ENCODE measurements around the gene RASGRP3. TPM values are rescaled to one million over a fixed set of nuclear protein-coding genes. Genes with fewer than 3 reads are reported as not detected.

RASGRP3 gene
- total and polyA plus RNA-seq, 2 donors (not counting 3 experiments of a cell fraction or from before 2014, with no cell fraction given): 16.0 to 39.6 TPM

DNA sequence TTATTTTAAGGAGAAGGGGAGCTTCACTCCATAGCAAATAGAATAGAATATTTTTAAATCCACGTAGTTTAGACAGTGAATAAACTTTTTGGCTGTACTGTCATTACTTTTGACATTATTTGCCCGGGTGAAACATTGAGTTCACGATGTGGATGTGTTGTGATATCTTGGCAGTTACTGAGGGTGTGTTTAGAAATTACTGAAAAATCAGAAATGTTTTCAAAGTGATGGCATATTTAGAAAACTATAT, 123.4 kb downstream of the RASGRP3 start:
- Histone ChIP-seq H3K9me3 (replicated peaks; ENCODE audit: control insufficient read depth, insufficient read depth, low read length) (no peaks in the 10 kb centered on the region), H2AFZ (ENCODE audit: low read depth, low read length) (peak overlapping the region; percentile 83), H3K4me2 (ENCODE audit: insufficient read depth, low read length) (peak overlapping the region; percentile 66), H3K79me2 (ENCODE audit: control insufficient read depth, insufficient read depth, low read length) (peaks cover 26% of the 10 kb centered on the region), H3K4me1 (ENCODE audit: control insufficient read depth, extremely low read depth, insufficient read depth, low read length) (peaks cover 19% of the 10 kb centered on the region), H4K20me1 (replicated peaks; ENCODE audit: control insufficient read depth, extremely low read depth, insufficient read depth, low read length) (no peaks in the 10 kb centered on the region), H3K9ac (replicated peaks; ENCODE audit: extremely low read depth, insufficient read depth, low read length) (no peak overlapping the region), H3K9me1 (replicated peaks; ENCODE audit: control insufficient read depth, extremely low read depth, insufficient read depth, low read length) (no peaks in the 10 kb centered on the region), H3K4me3 (replicated peaks in 1 of 3; ENCODE audit: insufficient read depth in 1 of 3, low read depth in 1 of 3, low read length in 3 of 3) (peak overlapping the region; percentile 6 to 53 (median 53)), H3K36me3 (ENCODE audit: control insufficient read depth in 2 of 2, extremely low read depth in 1 of 2, insufficient read depth in 2 of 2, low read length in 2 of 2) (peaks cover 0 to under 1% of the 10 kb centered on the region in 2 experiments), H3K27me3 (ENCODE audit: control insufficient read depth in 2 of 2, insufficient read depth in 2 of 2, low read length in 2 of 2) (peaks cover 0 to 4% of the 10 kb centered on the region in 2 experiments), H3K27ac (ENCODE audit: insufficient read depth, low read depth, low read length) (no peak overlapping the region)
- CTCF ChIA-PET: interaction anchor here (0.8 to 2.8 kb wide), 11 partner anchors 11 to 1812 kb away, joined by 3 to 12 read pairs (median 4); no protein-coding TSS in a partner anchor
- TF ChIP-seq, protein P1, sequence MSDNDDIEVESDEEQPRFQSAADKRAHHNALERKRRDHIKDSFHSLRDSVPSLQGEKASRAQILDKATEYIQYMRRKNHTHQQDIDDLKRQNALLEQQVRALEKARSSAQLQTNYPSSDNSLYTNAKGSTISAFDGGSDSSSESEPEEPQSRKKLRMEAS (IDR thresholded peaks at IDR 0.05; ENCODE audit: insufficient read depth, insufficient read length): no peak
- TF ChIP-seq, protein P2, sequence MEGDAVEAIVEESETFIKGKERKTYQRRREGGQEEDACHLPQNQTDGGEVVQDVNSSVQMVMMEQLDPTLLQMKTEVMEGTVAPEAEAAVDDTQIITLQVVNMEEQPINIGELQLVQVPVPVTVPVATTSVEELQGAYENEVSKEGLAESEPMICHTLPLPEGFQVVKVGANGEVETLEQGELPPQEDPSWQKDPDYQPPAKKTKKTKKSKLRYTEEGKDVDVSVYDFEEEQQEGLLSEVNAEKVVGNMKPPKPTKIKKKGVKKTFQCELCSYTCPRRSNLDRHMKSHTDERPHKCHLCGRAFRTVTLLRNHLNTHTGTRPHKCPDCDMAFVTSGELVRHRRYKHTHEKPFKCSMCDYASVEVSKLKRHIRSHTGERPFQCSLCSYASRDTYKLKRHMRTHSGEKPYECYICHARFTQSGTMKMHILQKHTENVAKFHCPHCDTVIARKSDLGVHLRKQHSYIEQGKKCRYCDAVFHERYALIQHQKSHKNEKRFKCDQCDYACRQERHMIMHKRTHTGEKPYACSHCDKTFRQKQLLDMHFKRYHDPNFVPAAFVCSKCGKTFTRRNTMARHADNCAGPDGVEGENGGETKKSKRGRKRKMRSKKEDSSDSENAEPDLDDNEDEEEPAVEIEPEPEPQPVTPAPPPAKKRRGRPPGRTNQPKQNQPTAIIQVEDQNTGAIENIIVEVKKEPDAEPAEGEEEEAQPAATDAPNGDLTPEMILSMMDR (IDR thresholded peaks at IDR 0.05; ENCODE audit: extremely low read depth in 1 of 2, insufficient read depth in 1 of 2, low read depth in 1 of 2, low read length in 2 of 2): no peak
- TF ChIP-seq GATA2 (IDR thresholded peaks at IDR 0.05; ENCODE audit: insufficient read depth, insufficient read length, low read depth, low read length): no peak
- POLR2A ChIA-PET: no interaction called here
- dilution Hi-C loops (cut with MboI; ENCODE audit: extremely low pct_ligation_motif_present, low sequenced_read_pairs): no loop called here
- no TSS peak for BruUV-seq (replicated peaks)
- intact Hi-C loops (cut with micrococcal nuclease): no loop called here
- DNase-seq (ENCODE audit: low read depth, low spot score): no peak
- FAIRE-seq: no peak

DNA sequence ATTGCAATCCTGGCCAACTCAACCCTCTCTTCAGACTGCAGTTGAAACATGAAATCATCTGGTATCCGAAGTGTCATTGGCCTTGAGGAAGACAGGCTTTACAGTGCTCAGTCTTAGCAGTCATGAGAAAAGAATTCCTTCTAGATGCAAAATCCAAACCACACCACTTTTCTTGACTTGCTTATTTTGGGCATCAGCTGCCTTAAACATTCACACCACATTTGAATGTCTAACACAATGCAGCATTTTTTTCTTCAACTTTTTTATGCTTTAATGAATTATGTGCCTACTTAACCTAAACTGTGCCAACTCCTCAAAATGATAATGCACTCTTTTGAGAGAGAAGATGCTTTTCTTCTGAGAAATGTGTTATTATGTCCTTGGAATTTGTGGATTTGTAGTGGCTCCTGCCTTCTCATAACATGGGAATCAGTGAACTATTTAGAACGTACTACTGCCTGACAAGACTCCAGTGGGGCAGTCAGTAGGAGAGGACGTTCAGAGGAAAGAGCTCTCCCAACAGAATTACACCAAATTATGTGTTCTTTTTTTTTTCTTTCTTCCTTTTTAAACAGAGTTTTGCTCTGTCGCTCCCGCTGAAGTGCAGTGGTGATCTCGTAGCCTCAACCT, 125.9 kb downstream of the RASGRP3 start:
- Histone ChIP-seq H3K79me2 (ENCODE audit: control insufficient read depth, insufficient read depth, low read length) (peaks cover 16% of the 10 kb centered on the region), H3K4me2 (ENCODE audit: insufficient read depth, low read length) (no peak overlapping the region), H3K27ac (ENCODE audit: insufficient read depth, low read depth, low read length) (no peak overlapping the region), H3K9me1 (replicated peaks; ENCODE audit: control insufficient read depth, extremely low read depth, insufficient read depth, low read length) (no peaks in the 10 kb centered on the region), H4K20me1 (replicated peaks; ENCODE audit: control insufficient read depth, extremely low read depth, insufficient read depth, low read length) (no peaks in the 10 kb centered on the region), H3K9ac (replicated peaks; ENCODE audit: extremely low read depth, insufficient read depth, low read length) (no peak overlapping the region), H3K27me3 (ENCODE audit: control insufficient read depth in 2 of 2, insufficient read depth in 2 of 2, low read length in 2 of 2) (peaks cover 0 to 4% of the 10 kb centered on the region in 2 experiments), H2AFZ (ENCODE audit: low read depth, low read length) (no peak overlapping the region), H3K4me1 (ENCODE audit: control insufficient read depth, extremely low read depth, insufficient read depth, low read length) (peaks cover 14% of the 10 kb centered on the region), H3K4me3 (replicated peaks in 1 of 3; ENCODE audit: insufficient read depth in 1 of 3, low read depth in 1 of 3, low read length in 3 of 3) (no peak overlapping the region), H3K36me3 (ENCODE audit: control insufficient read depth in 2 of 2, extremely low read depth in 1 of 2, insufficient read depth in 2 of 2, low read length in 2 of 2) (no peaks in the 10 kb centered on the region), H3K9me3 (replicated peaks; ENCODE audit: control insufficient read depth, insufficient read depth, low read length) (no peaks in the 10 kb centered on the region)
- BruUV-seq (replicated peaks): no TSS peak
- FAIRE-seq: no peak
- TF ChIP-seq JUN (IDR thresholded peaks at IDR 0.05; ENCODE audit: borderline replicate concordance, insufficient read depth, insufficient read length, low read depth) (no peak), POLR2AphosphoS5 (IDR thresholded peaks at IDR 0.05; ENCODE audit: insufficient read depth, low read depth, low read length) (no peak), EZH2 (IDR thresholded peaks at IDR 0.05; ENCODE audit: borderline replicate concordance, low read depth, low read length, severe bottlenecking) (no peak), GATA2 (IDR thresholded peaks at IDR 0.05; ENCODE audit: insufficient read depth, insufficient read length, low read depth, low read length) (no peak), MYC (IDR thresholded peaks at IDR 0.05; ENCODE audit: low read depth, low read length) (no peak), POLR2A (IDR thresholded peaks at IDR 0.05; ENCODE audit: low read depth, low read length) (no peak), FOS (IDR thresholded peaks at IDR 0.05; ENCODE audit: borderline replicate concordance, insufficient read depth, low read length) (no peak)
- TF ChIP-seq, protein P1 (IDR thresholded peaks at IDR 0.05; ENCODE audit: insufficient read depth, insufficient read length): no peak
- TF ChIP-seq, protein P2 (IDR thresholded peaks at IDR 0.05; ENCODE audit: extremely low read depth in 1 of 2, insufficient read depth in 1 of 2, low read depth in 1 of 2, low read length in 2 of 2): no peak
- DNase-seq (ENCODE audit: low read depth, low spot score): no peak
- ChIA-PET POLR2A (no interaction called here), CTCF (no interaction called here)
- dilution Hi-C loops (cut with MboI; ENCODE audit: extremely low pct_ligation_motif_present, low sequenced_read_pairs): no loop called here
- intact Hi-C loops (cut with micrococcal nuclease): no loop called here

Data from endothelial cell of umbilical vein (primary cell).